ENCODE results near the gene SCP2.

Gene SCP2

GRCh38 chr1:53043271-53043670 is 116.2 kb downstream of the SCP2 start:
- H3K4me2 ChIP-seq (ENCODE audit: low read depth, low read length, poor library complexity, severe bottlenecking): no peak overlapping the region
- no peaks in the 10 kb centered on the region for H3K27me3 ChIP-seq (ENCODE audit: low read length)
- no peak overlapping the region for H3K9ac ChIP-seq (ENCODE audit: low read length)
- no peaks in the 10 kb centered on the region for H4K20me1 ChIP-seq (ENCODE audit: low read depth, low read length)
- TF ChIP-seq EZH2phosphoT487 (conservative IDR thresholded peaks at IDR 0.05; ENCODE audit: low read length): no peak
- TF ChIP-seq CTCF (IDR thresholded peaks at IDR 0.05; ENCODE audit: insufficient read depth, low read length, poor library complexity, severe bottlenecking): no peak
- H2AFZ ChIP-seq (ENCODE audit: low read depth, low read length, severe bottlenecking): no peak overlapping the region
- H3K9me2 ChIP-seq (replicated peaks; ENCODE audit: insufficient read depth, low read length): no peaks in the 10 kb centered on the region
- H3K4me3 ChIP-seq (ENCODE audit: insufficient read depth, low read length, poor library complexity, severe bottlenecking): no peak overlapping the region
- H3F3A ChIP-seq (ENCODE audit: insufficient read depth): no peaks in the 10 kb centered on the region
- no peak overlapping the region for H3K27ac ChIP-seq (ENCODE audit: low read depth, low read length)
- no peaks in the 10 kb centered on the region for H3K36me3 ChIP-seq (ENCODE audit: low read length)
- no peaks in the 10 kb centered on the region for H3K79me2 ChIP-seq (ENCODE audit: insufficient read depth, low read length)
- no peaks in the 10 kb centered on the region for H3K9me3 ChIP-seq (ENCODE audit: insufficient read depth, low read length)

- Histone ChIP-seq H2AFZ (ENCODE audit: low read depth, low read length, severe bottlenecking) (no peak overlapping the region), H4K20me1 (ENCODE audit: low read depth, low read length) (no peaks in the 10 kb centered on the region), H3K27me3 (ENCODE audit: low read length) (no peaks in the 10 kb centered on the region), H3K79me2 (ENCODE audit: insufficient read depth, low read length) (no peaks in the 10 kb centered on the region), H3K9me3 (ENCODE audit: insufficient read depth, low read length) (no peaks in the 10 kb centered on the region), H3K9me2 (replicated peaks; ENCODE audit: insufficient read depth, low read length) (no peaks in the 10 kb centered on the region), H3K9ac (ENCODE audit: low read length) (no peak overlapping the region), H3K27ac (ENCODE audit: low read depth, low read length) (no peak overlapping the region), H3K4me3 (ENCODE audit: insufficient read depth, low read length, poor library complexity, severe bottlenecking) (no peak overlapping the region), H3F3A (ENCODE audit: insufficient read depth) (no peaks in the 10 kb centered on the region), H3K4me2 (ENCODE audit: low read depth, low read length, poor library complexity, severe bottlenecking) (no peak overlapping the region), H3K36me3 (ENCODE audit: low read length) (no peaks in the 10 kb centered on the region)
- TF ChIP-seq CTCF (IDR thresholded peaks at IDR 0.05; ENCODE audit: insufficient read depth, low read length, poor library complexity, severe bottlenecking): no peak
- TF ChIP-seq EZH2phosphoT487 (conservative IDR thresholded peaks at IDR 0.05; ENCODE audit: low read length): no peak
These were observed 117.8 kb downstream of the SCP2 start for GRCh38 chr1:53044926-53045325.

GRCh38 chr1:53046930-53047329 is 119.9 kb downstream of the SCP2 start:
- H3K9me3 ChIP-seq (ENCODE audit: insufficient read depth, low read length): no peaks in the 10 kb centered on the region
- TF ChIP-seq EZH2phosphoT487 (conservative IDR thresholded peaks at IDR 0.05; ENCODE audit: low read length) (no peak), CTCF (IDR thresholded peaks at IDR 0.05; ENCODE audit: insufficient read depth, low read length, poor library complexity, severe bottlenecking) (no peak)
- H3F3A ChIP-seq (ENCODE audit: insufficient read depth): no peaks in the 10 kb centered on the region
- H3K4me2 ChIP-seq (ENCODE audit: low read depth, low read length, poor library complexity, severe bottlenecking): no peak overlapping the region
- H3K9ac ChIP-seq (ENCODE audit: low read length): no peak overlapping the region
- no peaks in the 10 kb centered on the region for H3K9me2 ChIP-seq (replicated peaks; ENCODE audit: insufficient read depth, low read length)
- no peaks in the 10 kb centered on the region for H3K27me3 ChIP-seq (ENCODE audit: low read length)
- H3K4me3 ChIP-seq (ENCODE audit: insufficient read depth, low read length, poor library complexity, severe bottlenecking): no peak overlapping the region
- no peaks in the 10 kb centered on the region for H3K79me2 ChIP-seq (ENCODE audit: insufficient read depth, low read length)
- H4K20me1 ChIP-seq (ENCODE audit: low read depth, low read length): no peaks in the 10 kb centered on the region
- H3K36me3 ChIP-seq (ENCODE audit: low read length): peaks cover 5% of the 10 kb centered on the region; the same call in 1 of the 2 replicates
- no peak overlapping the region for H3K27ac ChIP-seq (ENCODE audit: low read depth, low read length)
- H2AFZ ChIP-seq (ENCODE audit: low read depth, low read length, severe bottlenecking): no peak overlapping the region
